H7 (cell line): ENCODE data around the gene GDF11. TPM values are rescaled to one million over a fixed set of nuclear protein-coding genes. Genes with fewer than 3 reads are reported as not detected.

Source experiments
- DNase-seq: peaks from one replicate; pipeline ENCODE4 v3.0.0; 2012
- H3K27me3 ChIP-seq: 2 replicates; pipeline ENCODE4 v1.6.0; 2011; ENCODE audit warnings: mild to moderate bottlenecking, low read length; ENCODE audit not compliant: control insufficient read depth, insufficient read depth
- H3K36me3 ChIP-seq: replicated peaks from 2 replicates; pipeline ENCODE4 v1.5.1; 2011; ENCODE audit warnings: low read length; ENCODE audit not compliant: control insufficient read depth, insufficient read depth
- H3K4me3 ChIP-seq: 2 replicates; pipeline ENCODE4 v1.5.1; 2011; ENCODE audit warnings: low read depth, mild to moderate bottlenecking, control low read depth, low read length, moderate library complexity; ENCODE audit not compliant: insufficient read depth
- total RNA-seq: library from RNA; depleted of rRNA; stranded (reverse); fragments of >200 nt; shearing (Covaris generic); gene quantifications from 2 replicates; pipeline ENCODE4 v1.2.3, GENCODE V29; 2014; rRNA removed

Gene GDF11
- total RNA-seq, result 11.1 and 13.7 TPM in 2 replicates

DNA sequence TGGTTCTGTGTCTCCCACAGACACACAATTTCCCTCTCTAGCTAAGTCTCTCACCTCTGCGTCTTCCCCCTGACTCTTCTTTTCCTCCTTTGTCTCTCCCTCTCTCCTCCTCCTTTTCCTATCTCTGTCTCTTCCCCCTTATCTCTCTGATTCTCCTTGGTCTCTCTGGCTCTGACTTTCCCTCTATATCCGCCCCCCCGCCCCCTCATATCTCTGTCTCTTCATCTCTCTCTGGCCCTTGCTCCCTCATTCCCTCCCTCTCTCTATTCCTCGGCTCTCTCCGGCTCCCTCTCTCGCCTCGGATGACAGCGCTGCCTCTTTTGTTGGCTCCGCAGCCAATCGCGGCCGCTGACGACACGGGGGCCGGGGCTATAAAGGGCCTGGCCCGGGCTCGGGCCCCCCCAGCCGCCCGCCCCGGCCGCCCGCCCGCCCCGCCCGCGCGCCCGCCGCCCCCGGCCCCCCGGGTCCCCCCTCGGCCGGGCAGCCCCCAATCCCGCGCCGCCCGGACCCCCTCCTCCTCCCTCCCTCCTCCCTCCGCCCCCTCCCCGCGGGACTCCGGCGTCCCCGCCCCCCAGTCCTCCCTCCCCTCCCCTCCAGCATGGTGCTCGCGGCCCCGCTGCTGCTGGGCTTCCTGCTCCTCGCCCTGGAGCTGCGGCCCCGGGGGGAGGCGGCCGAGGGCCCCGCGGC lies at the start of gene GDF11:
GDF11 (plus strand) TSS at position 404 of the 687 bp plus-strand sequence; CDS start at position 599, 195 bp downstream.
- Histone ChIP-seq H3K36me3 (peaks cover 1% of the 10 kb centered on the region; the same call in 1 of the 2 replicates), H3K27me3 (no peaks in the 10 kb centered on the region), H3K4me3 (peak within 1 kb of the TSS; percentile 84)
- peak; percentile 96 for DNase-seq

DNA sequence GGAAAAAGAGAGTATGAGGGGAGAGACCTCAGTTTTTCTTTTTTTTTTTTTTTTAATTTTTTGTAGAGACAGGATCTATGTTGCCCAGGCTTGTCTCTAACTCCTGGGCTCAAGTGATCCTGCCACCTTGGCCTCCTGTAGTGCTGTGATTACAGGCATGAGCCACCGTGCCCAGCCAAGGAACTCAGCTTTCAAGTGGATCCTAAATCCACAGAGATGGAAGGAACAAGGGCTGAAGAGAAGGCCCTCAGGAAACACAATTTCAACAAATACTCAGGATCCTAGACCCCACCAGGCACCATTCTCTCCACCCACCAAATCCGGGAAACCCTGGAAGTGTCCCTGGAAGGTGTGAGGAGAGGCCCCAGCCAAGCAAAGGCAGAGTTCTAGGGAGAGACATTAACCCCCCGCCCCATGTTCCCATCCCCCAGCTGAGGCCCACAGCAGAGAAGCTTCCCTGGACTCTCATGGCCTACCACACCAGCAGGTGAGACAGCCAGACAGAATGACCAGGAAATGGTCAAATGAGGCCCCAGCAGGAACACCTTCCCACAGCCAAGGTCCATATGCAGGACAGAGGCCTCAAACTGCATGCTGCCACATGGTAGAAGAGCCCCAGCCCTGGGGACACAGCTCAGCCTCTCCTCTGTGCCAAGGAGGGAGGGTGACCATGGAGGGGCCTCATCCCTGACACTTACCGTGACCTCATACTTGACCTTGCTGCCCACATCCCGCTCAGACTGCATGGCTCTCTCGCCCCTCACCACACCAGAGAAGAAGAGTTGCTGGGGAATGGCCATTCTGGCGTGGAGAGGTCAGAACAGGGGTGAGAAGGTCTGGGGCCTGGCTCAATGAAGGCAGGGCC lies 49.4 kb upstream of the GDF11 start:
- peak; percentile 20 for DNase-seq
- H3K27me3 ChIP-seq, result no peaks in the 10 kb centered on the region
- peaks cover 13% of the 10 kb centered on the region for H3K36me3 ChIP-seq
- no peak overlapping the region for H3K4me3 ChIP-seq

DNA sequence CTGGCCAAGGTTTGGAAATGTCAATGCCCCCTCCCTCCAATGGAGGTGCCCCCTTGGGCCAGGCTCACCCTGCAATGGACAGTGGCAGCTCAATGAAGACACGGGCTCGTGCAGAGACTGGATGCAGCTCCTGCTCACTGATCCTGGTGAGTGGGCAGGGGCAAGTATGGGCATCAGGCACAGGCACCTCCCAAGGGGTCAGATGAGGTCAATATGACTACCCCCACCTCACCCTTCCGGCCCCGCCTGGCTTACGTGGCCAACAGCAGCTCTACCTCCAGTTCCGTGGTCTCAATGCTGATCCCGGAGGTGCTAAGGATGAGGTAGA lies 48.8 kb upstream of the GDF11 start:
- Histone ChIP-seq H3K4me3 (no peak overlapping the region), H3K27me3 (no peaks in the 10 kb centered on the region), H3K36me3 (peaks cover 13% of the 10 kb centered on the region)
- DNase-seq, result peak; percentile 14

DNA sequence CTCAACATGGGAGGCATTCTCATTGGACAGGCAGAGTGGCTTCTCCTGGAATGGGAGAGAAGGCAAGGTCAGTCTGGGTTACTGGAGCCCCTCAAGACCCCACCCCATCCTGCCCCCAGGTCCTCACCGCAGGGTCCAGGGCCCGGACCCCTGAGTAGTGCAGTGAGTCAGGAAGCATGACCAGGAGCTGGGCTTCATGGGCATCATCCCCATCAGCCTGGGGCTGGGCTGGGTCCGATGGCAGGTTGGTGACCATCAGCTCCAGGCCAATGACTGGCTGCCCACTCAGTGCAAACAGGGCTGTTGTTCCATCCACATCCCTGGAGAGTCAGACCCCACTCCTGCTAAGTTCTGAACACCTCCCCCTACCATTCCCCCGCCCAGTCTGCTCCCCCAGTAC lies 48.3 kb upstream of the GDF11 start:
- H3K27me3 ChIP-seq, result no peaks in the 10 kb centered on the region
- no peak overlapping the region for H3K4me3 ChIP-seq
- peak; percentile 22 for DNase-seq
- peaks cover 13% of the 10 kb centered on the region for H3K36me3 ChIP-seq

DNA sequence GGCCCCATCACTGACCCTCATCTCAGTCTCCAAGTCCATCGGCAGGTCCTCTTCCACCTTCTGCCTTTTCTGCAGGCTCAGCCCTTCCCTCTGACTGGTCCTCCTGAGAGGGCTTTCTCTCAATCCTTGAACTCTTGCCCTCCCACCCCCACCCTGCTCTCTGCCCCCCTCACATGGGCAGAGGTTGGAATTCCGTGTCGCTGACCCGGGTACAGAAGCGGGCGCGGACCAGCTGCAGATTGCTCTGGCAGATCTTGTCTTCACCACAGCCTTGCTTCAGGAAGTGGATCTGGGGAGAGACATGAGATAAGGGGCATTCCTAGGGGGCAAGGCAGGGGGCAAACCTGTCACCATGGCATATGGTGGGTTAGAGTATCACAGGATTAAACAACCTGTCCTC lies 47.6 kb upstream of the GDF11 start:
- DNase-seq, result peak; percentile 20
- H3K27me3 ChIP-seq, result no peaks in the 10 kb centered on the region
- peaks cover 13% of the 10 kb centered on the region for H3K36me3 ChIP-seq
- H3K4me3 ChIP-seq, result no peak overlapping the region

DNA sequence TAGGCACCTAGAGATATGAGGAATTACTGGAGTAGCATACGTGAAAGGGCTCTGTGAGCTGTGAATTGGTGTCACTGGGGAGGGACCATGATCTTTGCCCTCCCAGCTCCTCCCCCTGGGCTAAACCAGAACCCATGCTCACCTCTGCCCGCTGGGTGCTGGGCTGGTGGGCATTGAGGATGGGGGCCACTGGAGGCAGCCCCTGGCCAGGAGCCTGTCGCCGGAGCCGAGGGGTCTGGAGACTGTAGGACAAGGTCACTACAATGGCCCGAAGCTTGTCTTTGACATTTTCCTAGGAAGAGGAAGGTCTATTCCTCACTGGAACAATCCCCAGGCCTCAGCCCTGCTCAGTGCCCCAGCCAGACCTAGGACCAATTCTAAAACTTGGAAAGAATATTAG lies 46.8 kb upstream of the GDF11 start:
- Histone ChIP-seq H3K4me3 (no peak overlapping the region), H3K36me3 (peaks cover 13% of the 10 kb centered on the region), H3K27me3 (no peaks in the 10 kb centered on the region)
- no peak for DNase-seq

DNA sequence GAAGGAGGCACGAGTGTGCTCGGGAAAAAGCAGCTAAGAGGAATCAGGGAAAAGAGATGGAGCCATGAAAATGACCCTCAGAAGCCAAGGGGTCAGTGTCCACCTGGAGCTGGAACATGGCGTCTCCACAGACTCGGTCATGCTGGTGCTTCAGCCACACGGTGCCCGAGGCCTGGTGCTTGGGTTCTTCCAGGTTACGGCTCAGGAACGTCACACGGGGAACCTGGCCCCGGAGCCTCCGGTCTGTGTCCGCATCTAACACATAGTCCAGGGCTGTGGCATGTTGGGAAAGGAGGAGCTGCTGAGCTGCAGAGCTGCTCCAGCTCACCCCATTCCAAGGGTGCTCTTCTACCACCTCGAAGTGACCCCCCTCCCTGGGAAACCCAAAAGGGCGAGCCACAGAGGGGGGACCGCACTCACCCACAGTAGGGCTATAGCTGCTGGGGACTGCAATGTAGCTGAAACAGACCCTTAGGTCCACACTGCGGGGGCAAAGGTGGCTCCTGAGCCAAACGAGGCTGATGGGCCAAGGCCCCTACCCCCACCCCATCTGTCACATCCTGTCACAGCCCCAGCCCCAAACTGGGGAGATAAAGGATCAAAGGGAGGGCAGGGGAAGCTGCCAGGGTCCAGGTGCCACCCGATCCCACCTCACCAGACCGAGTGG lies 46.0 kb upstream of the GDF11 start:
- Histone ChIP-seq H3K4me3 (no peak overlapping the region), H3K36me3 (peaks cover 12% of the 10 kb centered on the region), H3K27me3 (no peaks in the 10 kb centered on the region)
- DNase-seq, result peak; percentile 25

DNA sequence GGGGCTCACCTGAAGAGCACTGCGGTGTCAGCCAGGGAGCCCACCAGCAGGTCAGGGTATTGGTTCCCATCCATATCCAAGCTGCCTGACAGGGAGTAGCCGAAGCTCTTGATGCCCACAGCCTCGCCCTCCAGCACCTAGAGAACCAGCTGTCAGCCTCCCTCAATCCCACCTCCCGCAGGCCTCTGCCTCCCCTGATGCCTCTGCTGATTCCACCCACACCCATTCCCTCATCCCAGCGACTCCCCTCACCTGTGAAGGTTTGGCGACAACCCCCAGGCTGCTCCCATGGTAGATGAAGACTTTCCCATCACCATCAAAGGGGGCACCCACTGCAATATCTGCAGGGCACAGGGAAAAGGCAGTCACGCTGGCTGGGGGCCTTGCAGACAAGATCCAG lies 45.2 kb upstream of the GDF11 start:
- Histone ChIP-seq H3K36me3 (peaks cover 8% of the 10 kb centered on the region), H3K4me3 (no peak overlapping the region), H3K27me3 (no peaks in the 10 kb centered on the region)
- DNase-seq, result peak; percentile 20

DNA sequence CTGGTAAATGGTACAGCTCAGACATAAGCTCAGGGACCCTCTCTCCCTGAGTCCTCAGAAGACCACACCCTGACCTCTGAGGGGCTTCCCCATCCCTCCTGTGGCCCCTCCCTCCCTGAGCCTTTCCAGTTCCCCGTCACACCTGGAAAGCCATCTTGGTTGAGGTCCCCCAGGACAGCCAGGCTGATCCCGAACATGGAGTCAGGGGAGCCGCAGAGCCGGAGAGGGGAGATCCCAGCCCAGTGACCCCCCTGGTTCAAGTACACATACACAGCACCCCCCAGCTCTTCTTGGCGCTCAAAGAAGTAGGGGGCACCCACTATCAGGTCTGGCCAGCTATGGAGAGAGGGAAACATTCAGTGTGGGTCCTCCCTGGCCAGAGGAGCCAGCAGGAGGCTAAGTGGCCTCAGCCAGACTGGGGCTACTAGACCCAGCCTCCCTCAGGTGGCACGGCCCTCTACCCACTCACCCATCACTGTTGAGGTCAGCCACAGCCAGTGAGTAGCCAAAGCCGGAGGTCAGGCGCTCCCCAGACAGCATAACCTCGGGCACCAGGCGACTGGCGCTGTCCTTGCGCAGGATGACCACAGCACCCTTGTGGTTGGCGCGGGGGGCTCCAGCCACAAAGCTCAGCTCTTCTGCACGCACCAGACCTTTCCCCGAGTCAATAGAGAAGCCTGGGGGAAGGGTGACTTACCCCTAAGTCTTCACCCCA lies 44.5 kb upstream of the GDF11 start:
- DNase-seq, result peak; percentile 26
- Histone ChIP-seq H3K36me3 (peaks cover 8% of the 10 kb centered on the region), H3K27me3 (no peaks in the 10 kb centered on the region), H3K4me3 (no peak overlapping the region)

DNA sequence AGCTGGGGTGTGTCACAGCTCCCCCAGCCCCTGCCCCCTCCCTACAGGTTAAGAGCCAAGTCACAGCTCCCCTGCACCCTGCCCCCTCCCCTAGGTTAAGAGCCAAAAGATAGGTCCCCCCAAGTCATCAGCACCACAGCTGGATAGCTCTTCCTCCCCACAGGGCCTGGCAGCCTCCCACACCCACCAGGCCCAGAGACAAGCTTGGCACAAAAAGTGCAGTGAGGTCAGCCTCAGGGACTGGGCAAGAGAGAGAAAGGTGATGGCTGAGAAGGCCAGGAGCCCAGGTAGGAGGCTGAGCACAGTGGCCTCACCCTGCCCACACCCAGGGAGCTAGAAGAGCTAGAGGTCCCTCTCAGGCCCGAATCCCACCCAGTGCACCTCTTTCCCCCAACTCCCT lies 44.0 kb upstream of the GDF11 start:
- no peaks in the 10 kb centered on the region for H3K27me3 ChIP-seq
- peaks cover 8% of the 10 kb centered on the region for H3K36me3 ChIP-seq
- no peak for DNase-seq
- no peak overlapping the region for H3K4me3 ChIP-seq

DNA sequence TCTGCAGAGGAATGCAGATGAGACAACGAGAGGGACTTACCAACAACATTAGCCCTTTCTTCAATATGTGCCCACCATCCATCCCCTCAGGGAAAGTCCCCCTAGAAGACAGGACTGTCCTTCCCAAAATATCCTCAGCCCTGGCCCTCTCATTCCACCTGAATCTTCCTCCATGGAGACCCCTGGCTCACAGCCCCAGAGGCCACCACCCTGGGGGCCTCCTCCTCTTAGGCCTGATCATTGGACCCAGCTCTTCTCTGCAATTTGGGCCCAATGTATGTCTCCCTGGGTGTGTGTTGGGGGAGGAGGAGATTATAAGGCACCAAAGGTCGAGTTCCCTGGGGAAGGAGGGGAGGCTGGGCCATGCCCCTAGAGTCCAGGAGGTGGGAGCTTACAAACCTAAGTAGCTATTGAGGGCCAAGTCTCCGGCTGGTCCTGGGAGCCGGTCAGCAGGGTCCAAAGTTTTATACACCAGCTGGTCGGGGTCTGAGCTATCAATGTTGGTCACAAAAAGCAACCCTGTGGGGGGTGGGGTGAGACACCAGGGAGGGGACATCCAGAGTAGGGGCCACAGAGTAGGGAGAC lies 43.4 kb upstream of the GDF11 start:
- no peak overlapping the region for H3K4me3 ChIP-seq
- H3K36me3 ChIP-seq, result peaks cover 3% of the 10 kb centered on the region
- no peaks in the 10 kb centered on the region for H3K27me3 ChIP-seq
- peak; percentile 26 for DNase-seq

DNA sequence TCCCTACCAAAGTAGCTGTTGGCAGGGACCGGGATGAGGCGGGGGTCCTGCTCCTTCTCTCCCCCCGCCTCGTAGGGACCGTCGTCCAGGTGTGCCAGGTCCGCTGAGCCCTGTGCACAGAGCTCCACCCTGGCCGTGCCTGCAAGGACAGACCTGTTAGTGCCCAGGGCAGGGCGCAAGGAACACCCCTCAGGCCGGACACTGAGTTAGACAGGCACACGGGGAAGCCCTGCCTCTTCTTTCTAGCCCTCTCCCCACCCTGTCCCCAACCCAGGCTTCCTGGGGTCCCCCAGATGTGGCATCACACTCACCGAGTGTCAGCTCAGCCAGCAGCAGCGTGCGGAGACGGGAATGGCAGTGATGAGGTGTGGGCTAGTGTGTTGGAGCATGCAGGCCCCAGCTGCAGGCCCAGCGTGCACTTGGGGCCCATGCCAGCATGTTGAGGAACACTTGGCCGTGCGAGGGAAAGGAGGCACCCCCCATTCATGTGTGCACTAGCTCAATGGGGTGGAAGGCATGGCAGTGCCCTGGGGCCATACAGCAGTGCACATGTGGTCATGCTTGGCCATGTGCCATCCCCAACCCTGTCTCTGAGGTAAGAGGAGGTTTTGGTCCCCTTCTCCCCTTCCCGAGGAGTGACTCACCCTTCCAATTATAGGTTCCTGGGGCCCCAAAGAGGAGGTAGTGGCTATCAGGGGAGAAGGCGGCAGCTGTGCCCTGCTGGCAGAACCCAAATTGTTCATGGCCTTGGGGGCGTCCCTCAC lies 42.5 kb upstream of the GDF11 start:
- no peak for DNase-seq

DNA sequence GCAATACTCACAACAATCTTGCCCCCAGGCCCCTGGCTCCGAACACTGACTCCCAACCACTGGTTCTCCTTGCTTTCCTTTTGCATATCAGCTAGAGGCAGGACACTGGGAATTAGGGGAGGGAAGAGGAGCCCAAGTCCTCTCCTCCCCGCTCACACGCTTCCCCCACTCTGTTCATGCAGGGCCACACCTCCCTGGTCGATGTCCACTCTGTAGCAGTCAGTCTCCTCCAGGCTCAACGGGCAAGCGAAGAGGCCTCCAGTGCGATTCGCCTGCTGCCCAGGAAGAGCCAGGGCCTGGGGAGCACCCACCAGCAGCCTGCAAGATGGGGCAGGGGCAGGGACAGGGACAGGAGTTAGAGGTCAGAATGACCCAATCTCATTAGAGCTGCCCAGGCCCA lies 40.1 kb upstream of the GDF11 start:
- Histone ChIP-seq H3K27me3 (peaks cover 4% of the 10 kb centered on the region; the same call in 1 of the 2 replicates), H3K4me3 (no peak overlapping the region), H3K36me3 (no peaks in the 10 kb centered on the region; the same call in none of the 2 replicates)
- DNase-seq, result no peak

More for the DNA sequence above, 42.5 kb upstream of the GDF11 start:
- peaks cover 3% of the 10 kb centered on the region for H3K36me3 ChIP-seq
- no peaks in the 10 kb centered on the region for H3K27me3 ChIP-seq
- H3K4me3 ChIP-seq, result no peak overlapping the region
